K562 (cell line): Measurements from ENCODE around the gene OR10G4. TPM values are rescaled to one million over a fixed set of nuclear protein-coding genes. Genes with fewer than 3 reads are reported as not detected.

Source experiments
- ATAC-seq: fragments of 200-7000 bp; cut with Tn5 transposase; 3 replicates; pipeline ENCODE4 v1.9.1; 2020; ENCODE audit warnings: moderate library complexity
- BruUV-seq: library from RNA; stranded (reverse); fragments of 400-500 nt; replicated peaks from 2 replicates; lab custom pipeline; 2021; lab: Mats Ljungman, UMichigan
- CTCF ChIA-PET: fragments of 300-600 bp; formaldehyde crosslinking; extraction: SDS; loops from one replicate; lab custom pipeline; 2021; ENCODE audit warnings: low intra/inter-chr PET ratio; lab: Yijun Ruan, JAX
- POLR2A ChIA-PET: fragments of 300-600, 350-650 bp; sonication (Branson Sonifier 250); formaldehyde crosslinking; extraction: SDS; loops from one replicate; lab custom pipeline; 2021; ENCODE audit warnings: antibody characterized with exemption, inconsistent platforms; lab: Yijun Ruan, JAX
- DNase-seq, 4 experiments: peaks; one replicate each; pipeline versions ENCODE4 v3.0.0 to v3.0.0-alpha.2; 2011 to 2018; ENCODE audit warnings: low spot score in 3 of 4, mixed read lengths in 3 of 4; ENCODE audit errors: extremely low read depth in 1 of 4
- FAIRE-seq: peaks from 2 replicates; lab custom pipeline; 2011; peaks lifted over from hg19 to GRCh38; lab: Jason Lieb, UNC
- H2AFZ ChIP-seq: 2 replicates; pipeline ENCODE4 v1.6.0; 2011; ENCODE audit warnings: low read depth, low read length, control low read depth, inconsistent platforms
- H3K27ac ChIP-seq: fragments of 200-600 bp; 3 replicates; pipeline ENCODE4 v1.8.0; 2011; ENCODE audit warnings: low read depth, mild to moderate bottlenecking, control low read depth, inconsistent platforms, low read length, moderate library complexity, mixed read lengths; ENCODE audit errors: extremely low read depth
- H3K27me3 ChIP-seq, 2 experiments: fragments of 300-600 bp in 1 of 2; 2 replicates in 1 of 2; 3 replicates in 1 of 2; pipeline versions ENCODE4 v1.6.0 to v1.8.0; 2011; ENCODE audit warnings: inconsistent platforms in 2 of 2, low read length in 2 of 2, mild to moderate bottlenecking in 1 of 2, mixed read lengths in 1 of 2, moderate library complexity in 1 of 2; ENCODE audit not compliant: control insufficient read depth in 2 of 2, insufficient read depth in 2 of 2
- H3K36me3 ChIP-seq: fragments of 300-600 bp; 3 replicates; pipeline ENCODE4 v1.8.0; 2011; ENCODE audit warnings: mild to moderate bottlenecking, low read length, inconsistent platforms; ENCODE audit not compliant: control insufficient read depth, insufficient read depth
- H3K4me1 ChIP-seq, 2 experiments: fragments of 200-600 bp in 1 of 2; replicated peaks in 1 of 2; 2 replicates in 1 of 2; 3 replicates in 1 of 2; pipeline versions ENCODE4 v1.5.1 to v1.8.0; 2011; ENCODE audit warnings: inconsistent platforms in 2 of 2, low read length in 2 of 2, mild to moderate bottlenecking in 1 of 2, mixed read lengths in 1 of 2, moderate library complexity in 1 of 2; ENCODE audit not compliant: control insufficient read depth in 2 of 2, insufficient read depth in 2 of 2
- H3K4me2 ChIP-seq: 2 replicates; pipeline ENCODE4 v1.6.1; 2011; ENCODE audit warnings: low read length, control low read depth, inconsistent platforms, mixed read lengths; ENCODE audit not compliant: insufficient read depth
- H3K4me3 ChIP-seq: fragments of 200-600 bp; sonication (generic), shearing (Covaris generic); 2 replicates; pipeline ENCODE4 v1.5.1; 2016; ENCODE audit warnings: control low read depth, inconsistent platforms
- H3K79me2 ChIP-seq: fragments of 200-600 bp; 3 replicates; pipeline ENCODE4 v1.8.0; 2011; ENCODE audit warnings: low read length, inconsistent platforms; ENCODE audit not compliant: control insufficient read depth, insufficient read depth
- H3K9ac ChIP-seq, 2 experiments: 2 replicates each; pipeline versions ENCODE4 v1.6.0 to v1.6.1; 2011; ENCODE audit warnings: low read depth in 2 of 2, low read length in 2 of 2, control low read depth in 1 of 2, inconsistent platforms in 1 of 2, mild to moderate bottlenecking in 1 of 2, mixed read lengths in 1 of 2; ENCODE audit not compliant: insufficient read depth in 1 of 2
- H3K9me1 ChIP-seq: one replicate; pipeline ENCODE4 v1.6.0; 2011; ENCODE audit warnings: inconsistent platforms, mild to moderate bottlenecking, low read length, moderate library complexity; ENCODE audit not compliant: control insufficient read depth, insufficient read depth
- H3K9me3 ChIP-seq: replicated peaks from 2 replicates; pipeline ENCODE4 v1.5.1; 2011; ENCODE audit warnings: low read depth, low read length, inconsistent platforms; ENCODE audit not compliant: control insufficient read depth, insufficient read depth
- H4K20me1 ChIP-seq: replicated peaks from 2 replicates; pipeline ENCODE4 v1.6.1; 2011; ENCODE audit warnings: low read length, inconsistent platforms, mixed read lengths; ENCODE audit not compliant: control insufficient read depth, insufficient read depth
- ASH1L ChIP-seq: fragments of 450-650 bp; IDR thresholded peaks from 2 replicates; pipeline ENCODE4 v1.6.1; 2018; ENCODE audit warnings: borderline replicate concordance, mild to moderate bottlenecking, low read depth; ENCODE audit not compliant: partially characterized antibody
- ATF7 ChIP-seq: fragments of 450-650 bp; IDR thresholded peaks from 2 replicates; pipeline ENCODE4 v1.7.1; 2014; ENCODE audit warnings: mild to moderate bottlenecking, moderate library complexity
- CEBPG ChIP-seq, 3 experiments: fragments of 200-800 bp in 1 of 3; sonication (Bioruptor generic) in 1 of 3; sonication (generic) in 1 of 3; formaldehyde crosslinking in 1 of 3; IDR thresholded peaks in 2 of 3; conservative IDR thresholded peaks in 1 of 3; 2 replicates each; pipeline versions ENCODE4 v1.6.1 to v1.8.0; 2016 to 2022; ENCODE audit warnings: missing compliant biosample characterization in 2 of 3, missing genetic modification characterization in 2 of 3, mild to moderate bottlenecking in 1 of 3, missing genetic modification reagents in 1 of 3
- ESRRB ChIP-seq: fragments of 250-450 bp; sonication (Bioruptor Pico); IDR thresholded peaks from 2 replicates; pipeline ENCODE4 v1.5.0; 2020; ENCODE audit warnings: mild to moderate bottlenecking, moderate library complexity, borderline replicate concordance
- GTF2F1 ChIP-seq: IDR thresholded peaks from 2 replicates; pipeline ENCODE4 v1.6.1; 2011; ENCODE audit warnings: low read depth, low read length, improper control_type of control experiment
- HEY1 ChIP-seq: fragments of 250-450 bp; sonication (Bioruptor Pico); IDR thresholded peaks from 2 replicates; pipeline ENCODE4 v1.5.0; 2020; ENCODE audit warnings: mild to moderate bottlenecking, moderate library complexity, borderline replicate concordance
- HSF4 ChIP-seq: fragments of 250-450 bp; sonication (Bioruptor Pico); IDR thresholded peaks from 2 replicates; pipeline ENCODE4 v2.1.2; 2022; ENCODE audit warnings: mild to moderate bottlenecking, moderate library complexity, borderline replicate concordance
- POLR2B ChIP-seq: fragments of 450-650 bp; IDR thresholded peaks from 2 replicates; pipeline ENCODE4 v1.6.1; 2018; ENCODE audit warnings: low read depth; ENCODE audit not compliant: partially characterized antibody
- ZNF197 ChIP-seq: fragments of 200-800 bp; sonication (Bioruptor generic); IDR thresholded peaks from 2 replicates; pipeline ENCODE4 v1.6.1; 2016; ENCODE audit warnings: low read depth, missing genetic modification characterization, missing compliant biosample characterization
- ZNF280A ChIP-seq: fragments of 450-650 bp; IDR thresholded peaks from 2 replicates; pipeline ENCODE4 v1.6.1; 2018; ENCODE audit warnings: mild to moderate bottlenecking, low read depth; ENCODE audit not compliant: partially characterized antibody
- WGBS: fragments of 100-300 bp; shearing (Covaris generic); methylation state at CpG from one replicate; pipeline ENCODE4 v1.1.6; 2016; ENCODE audit warnings: low coverage, mixed read lengths; ENCODE audit not compliant: insufficient coverage; ENCODE audit errors: missing lambda C conversion rate; 5-methylcytosine and 5-hydroxymethylcytosine counted together
- in situ Hi-C: fragments of 300-500 bp; cut with MboI; formaldehyde crosslinking; loops from 4 replicates; pipeline ENCODE4 v1.15.0; 2018; ENCODE audit warnings: inconsistent platforms, mixed read lengths
- intact Hi-C: fragments of 100-400 bp; cut with micrococcal nuclease; formaldehyde crosslinking; loops from 2 replicates; pipeline ENCODE4 v1.14.2; 2022
- polyA plus RNA-seq, 8 experiments: library from polyadenylated mRNA; depleted of rRNA in 4 of 8; stranded (reverse) in 5 of 8; unstranded in 3 of 8; fragments of >200 nt; fragmentation: Nextera tagmentation in 2 of 8; fragmentation: Illumina TruSeq in 1 of 8; extraction: Ambion mirVana in 2 of 8; extraction: Trizol in 1 of 8; gene quantifications; 2 replicates each; pipeline versions ENCODE4 v1.2.1 to v1.2.3, GENCODE V29; 2011 to 2014; ENCODE audit warnings: inconsistent platforms in 1 of 8, missing spikeins in 1 of 8
- total RNA-seq, 7 experiments: library from RNA; depleted of rRNA in 6 of 7; stranded (reverse); fragments of >200 nt in 6 of 7; fragmentation: Illumina TruSeq in 2 of 7; extraction: Trizol in 2 of 7; gene quantifications; 2 replicates each; pipeline versions ENCODE4 v1.2.1 to v1.2.3, GENCODE V29; 2011 to 2021; ENCODE audit warnings: low replicate concordance in 1 of 7
- TF ChIP-seq, protein P1 (sequence below): sonication (generic); formaldehyde crosslinking; IDR thresholded peaks from 2 replicates; pipeline ENCODE4 v1.8.1; 2022; ENCODE audit warnings: missing genetic modification reagents

The OR10G4 gene
- total and polyA plus RNA-seq, 9 of the 15 experiments (the other 6 are each of a cell fraction or from before 2014, with no cell fraction given) = not detected

GRCh38 chr11:124026498-124026897 lies 13.7 kb downstream of the OR10G4 start, which contains the start of gene OR10G8:
OR10G8 (plus strand) TSS chr11:124026798; CDS start chr11:124029623, 2,825 bp downstream.
- Histone ChIP-seq H3K27ac (no peak within 1 kb of the TSS), H3K9ac (no peak within 1 kb of the TSS), H3K79me2 (no peaks in the 10 kb centered on the region), H3K4me3 (no peak within 1 kb of the TSS), H3K9me3 (no peaks in the 10 kb centered on the region), H3K36me3 (no peaks in the 10 kb centered on the region), H3K4me2 (no peak within 1 kb of the TSS), H3K27me3 (peaks cover 0 to 6% of the 10 kb centered on the region in 2 experiments; a peak in 1 of 5 replicates), H3K4me1 (no peaks in the 10 kb centered on the region), H2AFZ (no peak within 1 kb of the TSS), H4K20me1 (no peaks in the 10 kb centered on the region), H3K9me1 (no peaks in the 10 kb centered on the region)
- CTCF ChIA-PET = no interaction called here
- no peak for ATAC-seq
- in situ Hi-C loops (no loop called here), intact Hi-C loops (no loop called here)
- TF ChIP-seq ASH1L (no peak), CEBPG (CRISPR knock-in tag; IDR thresholded peaks at IDR 0.05) (no peak), CEBPG (tag; conservative IDR thresholded peaks at IDR 0.05 in 1 of 2, IDR thresholded peaks at IDR 0.05 in 1 of 2) (no peak)
- FAIRE-seq = no peak
- no peak for DNase-seq
- WGBS = 0% methylated on average over 2 of the region's 2 CpGs
- POLR2A ChIA-PET = no interaction called here
- BruUV-seq = no TSS peak

GRCh38 chr11:124036666-124037065 lies 23.9 kb downstream of the OR10G4 start:
- H3K4me3 ChIP-seq = no peak overlapping the region
- H3K9me3 ChIP-seq = no peaks in the 10 kb centered on the region
- ChIA-PET POLR2A (no interaction called here), CTCF (no interaction called here)
- TF ChIP-seq ZNF280A (no peak), ZNF197 (no peak), HEY1 (CRISPR knock-in tag) (no peak), POLR2B (no peak), ATF7 (no peak), HSF4 (CRISPR knock-in tag) (no peak), ESRRB (CRISPR knock-in tag) (no peak), GTF2F1 (no peak)
- TF ChIP-seq, protein P1, sequence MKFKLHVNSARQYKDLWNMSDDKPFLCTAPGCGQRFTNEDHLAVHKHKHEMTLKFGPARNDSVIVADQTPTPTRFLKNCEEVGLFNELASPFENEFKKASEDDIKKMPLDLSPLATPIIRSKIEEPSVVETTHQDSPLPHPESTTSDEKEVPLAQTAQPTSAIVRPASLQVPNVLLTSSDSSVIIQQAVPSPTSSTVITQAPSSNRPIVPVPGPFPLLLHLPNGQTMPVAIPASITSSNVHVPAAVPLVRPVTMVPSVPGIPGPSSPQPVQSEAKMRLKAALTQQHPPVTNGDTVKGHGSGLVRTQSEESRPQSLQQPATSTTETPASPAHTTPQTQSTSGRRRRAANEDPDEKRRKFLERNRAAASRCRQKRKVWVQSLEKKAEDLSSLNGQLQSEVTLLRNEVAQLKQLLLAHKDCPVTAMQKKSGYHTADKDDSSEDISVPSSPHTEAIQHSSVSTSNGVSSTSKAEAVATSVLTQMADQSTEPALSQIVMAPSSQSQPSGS (CRISPR knock-in tag) = no peak
- in situ Hi-C loops = no loop called here
- no peaks in the 10 kb centered on the region for H3K36me3 ChIP-seq
- 0% methylated on average over 1 of the region's 1 CpG for WGBS
- BruUV-seq = no TSS peak
- DNase-seq (no peak), ATAC-seq (no peak), FAIRE-seq (no peak)
- no peak overlapping the region for H3K4me2 ChIP-seq
- intact Hi-C loops = no loop called here
- H3K9me1 ChIP-seq = no peaks in the 10 kb centered on the region
- no peaks in the 10 kb centered on the region for H3K4me1 ChIP-seq
- H3K9ac ChIP-seq = no peak overlapping the region
- H3K79me2 ChIP-seq = no peaks in the 10 kb centered on the region
- 0 out of 5 replicates have a peak, but pooled peaks cover 0 to 2% of the 10 kb centered on the region in 2 experiments for H3K27me3 ChIP-seq
- H4K20me1 ChIP-seq = no peaks in the 10 kb centered on the region
- no peak overlapping the region for H2AFZ ChIP-seq
- H3K27ac ChIP-seq = no peak overlapping the region
